PC-3 (cell line): ENCODE measurements around the gene UBE4B. TPM values are rescaled to one million over a fixed set of nuclear protein-coding genes. Genes with fewer than 3 reads are reported as not detected.

ENCODE experiments used
- ATAC-seq: fragments of 200-7000 bp; cut with Tn5 transposase; 2 replicates; pipeline ENCODE4 v1.9.1; 2020; ENCODE audit warnings: mild to moderate bottlenecking, moderate library complexity
- BruUV-seq: library from RNA; stranded (reverse); fragments of 400-500 nt; replicated peaks from 2 replicates; lab custom pipeline; 2021; lab: Mats Ljungman, UMichigan
- CTCF ChIA-PET: fragments of 300-600 bp; sonication (Branson Sonifier 250); formaldehyde crosslinking; loops from one replicate; lab custom pipeline; 2022; ENCODE audit warnings: antibody characterized with exemption; lab: Charles Lee
- POLR2A ChIA-PET: fragments of 300-600 bp; sonication (Branson Sonifier 250); formaldehyde crosslinking; loops from one replicate; lab custom pipeline; 2022; ENCODE audit warnings: antibody characterized with exemption; ENCODE audit not compliant: unreplicated experiment; lab: Charles Lee
- DNase-seq: peaks from one replicate; pipeline ENCODE4 v3.0.0-alpha.2; 2015
- H2AFZ ChIP-seq: fragments of 300-600 bp; sonication (generic); 2 replicates; pipeline ENCODE4 v1.6.0; 2016; ENCODE audit warnings: antibody characterized with exemption, low read length
- H3F3A ChIP-seq: fragments of 300-600 bp; sonication (generic); one replicate; pipeline ENCODE4 v1.6.0; 2017; ENCODE audit warnings: antibody characterized with exemption, low read length, control low read depth, mild to moderate bottlenecking; ENCODE audit not compliant: unreplicated experiment
- H3K27ac ChIP-seq: fragments of 300-600 bp; sonication (generic); 2 replicates; pipeline ENCODE4 v1.5.1; 2016; ENCODE audit warnings: mild to moderate bottlenecking, low read length
- H3K27me3 ChIP-seq: fragments of 300-600 bp; sonication (generic); 2 replicates; pipeline ENCODE4 v1.6.1; 2016; ENCODE audit warnings: low read length, mixed read lengths
- H3K36me3 ChIP-seq: fragments of 300-600 bp; sonication (generic); 2 replicates; pipeline ENCODE4 v1.6.1; 2016; ENCODE audit warnings: low read depth, mixed run types, low read length, mixed read lengths
- H3K4me1 ChIP-seq: fragments of 300-600 bp; sonication (generic); 2 replicates; pipeline ENCODE4 v1.5.1; 2016; ENCODE audit warnings: low read length; ENCODE audit not compliant: insufficient read depth
- H3K4me2 ChIP-seq: fragments of 300-600 bp; sonication (generic); 2 replicates; pipeline ENCODE4 v1.6.0; 2016; ENCODE audit warnings: low read length
- H3K4me3 ChIP-seq: fragments of 300-600 bp; sonication (generic); 2 replicates; pipeline ENCODE4 v1.5.1; 2016; ENCODE audit warnings: mild to moderate bottlenecking, low read length, mixed read lengths
- H3K79me2 ChIP-seq: fragments of 300-600 bp; sonication (generic); 2 replicates; pipeline ENCODE4 v1.6.1; 2017; ENCODE audit warnings: low read length, mixed read lengths
- H3K9ac ChIP-seq: fragments of 300-600 bp; sonication (generic); 2 replicates; pipeline ENCODE4 v1.6.0; 2016; ENCODE audit warnings: mild to moderate bottlenecking, low read length
- H3K9me2 ChIP-seq: fragments of 300-600 bp; sonication (generic); replicated peaks from 2 replicates; pipeline ENCODE4 v1.6.1; 2016; ENCODE audit warnings: mixed run types, low read length, mixed read lengths
- H3K9me3 ChIP-seq: fragments of 300-600 bp; sonication (generic); 2 replicates; pipeline ENCODE4 v1.6.1; 2016; ENCODE audit warnings: low read length, mixed read lengths
- H4K20me1 ChIP-seq: fragments of 300-600 bp; sonication (generic); 2 replicates; pipeline ENCODE4 v1.6.1; 2016; ENCODE audit warnings: low read length, mixed read lengths
- EZH2 ChIP-seq: fragments of 300-600 bp; sonication (generic); IDR thresholded peaks from one replicate; pipeline ENCODE4 v1.6.1; 2017; ENCODE audit warnings: antibody characterized with exemption, mild to moderate bottlenecking, low read length; ENCODE audit not compliant: unreplicated experiment
- EZH2phosphoT487 ChIP-seq: fragments of 300-600 bp; sonication (generic); IDR thresholded peaks from 2 replicates; pipeline ENCODE4 v1.6.1; 2018; ENCODE audit warnings: mild to moderate bottlenecking, antibody characterized with exemption, low read length, borderline replicate concordance
- intact Hi-C: fragments of 100-400 bp; cut with micrococcal nuclease; formaldehyde crosslinking; loops from 2 replicates; pipeline ENCODE4 v1.9.0; 2023
- total RNA-seq: library from RNA; depleted of rRNA; stranded (reverse); fragments of >200 nt; gene quantifications from 2 replicates; pipeline ENCODE4 v1.2.3, GENCODE V29; 2014
- TF ChIP-seq, protein P1 (sequence below): fragments of 300-600 bp; sonication (generic); conservative IDR thresholded peaks from 2 replicates; pipeline ENCODE4 v1.5.1; 2017; ENCODE audit warnings: antibody characterized with exemption, low read depth, mild to moderate bottlenecking, low read length

UBE4B gene
- total RNA-seq, 1 experiment from 2014 or later = 37.9 TPM

GRCh38 chr1:10146391-10146790, 113.6 kb downstream of the UBE4B start:
- ATAC-seq = peak; percentile 37; the same call in 1 of the 2 replicates
- DNase-seq = peak; percentile 39
- Histone ChIP-seq H3F3A (no peaks in the 10 kb centered on the region), H3K79me2 (no peaks in the 10 kb centered on the region), H3K4me1 (no peaks in the 10 kb centered on the region), H3K27me3 (no peaks in the 10 kb centered on the region), H3K9ac (no peak overlapping the region), H2AFZ (no peak overlapping the region), H3K27ac (no peak overlapping the region), H3K36me3 (no peaks in the 10 kb centered on the region; the same call in 1 of the 2 replicates), H3K4me2 (no peak overlapping the region), H3K4me3 (no peak overlapping the region), H3K9me3 (no peaks in the 10 kb centered on the region), H3K9me2 (no peaks in the 10 kb centered on the region), H4K20me1 (no peaks in the 10 kb centered on the region)
- TF ChIP-seq EZH2 = no peak
- no peak for TF ChIP-seq EZH2phosphoT487
- POLR2A ChIA-PET = interaction anchor here (0.5 to 0.7 kb wide), 3 partner anchors 69 to 273 kb away, joined by 3 read pairs; no protein-coding TSS in a partner anchor
- CTCF ChIA-PET = no interaction called here
- no TSS peak for BruUV-seq
- intact Hi-C loops = loop anchor here (10.0 kb wide), 1 partner anchor 362 kb away; no protein-coding TSS in a partner anchor

DNA sequence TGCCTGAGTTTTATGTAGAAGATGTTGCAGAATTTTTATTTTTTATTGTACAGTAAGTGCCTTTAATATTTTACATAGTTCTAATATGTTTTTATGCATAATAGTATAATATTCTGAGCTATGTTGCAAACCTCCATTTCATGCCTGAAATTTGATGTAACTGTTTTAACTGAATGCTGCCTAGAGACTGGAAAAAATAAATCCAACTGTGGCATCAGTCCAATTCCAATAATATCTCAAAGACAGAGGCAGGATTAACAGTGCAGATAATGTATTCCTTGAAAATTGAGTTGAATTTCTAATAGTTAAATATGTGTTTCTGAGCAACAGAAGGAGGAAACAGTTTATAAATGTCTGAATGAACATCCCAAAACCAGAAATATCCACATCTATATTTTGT, 116.5 kb downstream of the UBE4B start:
- Histone ChIP-seq H3K4me2 (no peak overlapping the region), H3K9ac (no peak overlapping the region), H3K27me3 (no peaks in the 10 kb centered on the region), H3K4me1 (no peaks in the 10 kb centered on the region), H3K4me3 (no peak overlapping the region), H3K36me3 (no peaks in the 10 kb centered on the region; the same call in 1 of the 2 replicates), H3K79me2 (no peaks in the 10 kb centered on the region), H3K9me3 (no peaks in the 10 kb centered on the region), H2AFZ (no peak overlapping the region), H4K20me1 (no peaks in the 10 kb centered on the region), H3K27ac (no peak overlapping the region), H3F3A (no peaks in the 10 kb centered on the region), H3K9me2 (no peaks in the 10 kb centered on the region)
- POLR2A ChIA-PET = no interaction called here
- ATAC-seq = no peak
- intact Hi-C loops = loop anchor here (10.0 kb wide), 1 partner anchor 364 kb away; no protein-coding TSS in a partner anchor
- TF ChIP-seq EZH2phosphoT487 (no peak), EZH2 (no peak)
- TF ChIP-seq, protein P1, sequence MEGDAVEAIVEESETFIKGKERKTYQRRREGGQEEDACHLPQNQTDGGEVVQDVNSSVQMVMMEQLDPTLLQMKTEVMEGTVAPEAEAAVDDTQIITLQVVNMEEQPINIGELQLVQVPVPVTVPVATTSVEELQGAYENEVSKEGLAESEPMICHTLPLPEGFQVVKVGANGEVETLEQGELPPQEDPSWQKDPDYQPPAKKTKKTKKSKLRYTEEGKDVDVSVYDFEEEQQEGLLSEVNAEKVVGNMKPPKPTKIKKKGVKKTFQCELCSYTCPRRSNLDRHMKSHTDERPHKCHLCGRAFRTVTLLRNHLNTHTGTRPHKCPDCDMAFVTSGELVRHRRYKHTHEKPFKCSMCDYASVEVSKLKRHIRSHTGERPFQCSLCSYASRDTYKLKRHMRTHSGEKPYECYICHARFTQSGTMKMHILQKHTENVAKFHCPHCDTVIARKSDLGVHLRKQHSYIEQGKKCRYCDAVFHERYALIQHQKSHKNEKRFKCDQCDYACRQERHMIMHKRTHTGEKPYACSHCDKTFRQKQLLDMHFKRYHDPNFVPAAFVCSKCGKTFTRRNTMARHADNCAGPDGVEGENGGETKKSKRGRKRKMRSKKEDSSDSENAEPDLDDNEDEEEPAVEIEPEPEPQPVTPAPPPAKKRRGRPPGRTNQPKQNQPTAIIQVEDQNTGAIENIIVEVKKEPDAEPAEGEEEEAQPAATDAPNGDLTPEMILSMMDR = no peak
- BruUV-seq = no TSS peak
- no peak for DNase-seq
- CTCF ChIA-PET = no interaction called here

- H3K36me3 ChIP-seq = no peaks in the 10 kb centered on the region; the same call in none of the 2 replicates
- no peaks in the 10 kb centered on the region for H4K20me1 ChIP-seq
- no peaks in the 10 kb centered on the region for H3K9me2 ChIP-seq
- DNase-seq = peak; percentile 60
- H3K4me1 ChIP-seq = no peaks in the 10 kb centered on the region
- peak; percentile 45; the same call in 1 of the 2 replicates for ATAC-seq
- H3K9me3 ChIP-seq = no peaks in the 10 kb centered on the region
- no peak overlapping the region for H2AFZ ChIP-seq
- intact Hi-C loops = loop anchor here (10.0 kb wide), 1 partner anchor 208 kb away; the partner anchor contains the start of genes LZIC and NMNAT1
- H3K27me3 ChIP-seq = no peaks in the 10 kb centered on the region
- ChIA-PET POLR2A (no interaction called here), CTCF (interaction anchor here (0.7 kb wide), 3 partner anchors 18 to 203 kb away, joined by 3 read pairs; no protein-coding TSS in a partner anchor)
- no TSS peak for BruUV-seq
- no peak overlapping the region for H3K27ac ChIP-seq
- no peak for TF ChIP-seq EZH2
- TF ChIP-seq, protein P1 = peak; percentile 76
- no peaks in the 10 kb centered on the region for H3K79me2 ChIP-seq
- no peak overlapping the region for H3K4me3 ChIP-seq
- no peak overlapping the region for H3K9ac ChIP-seq
- no peak overlapping the region for H3K4me2 ChIP-seq
- no peaks in the 10 kb centered on the region for H3F3A ChIP-seq
These were observed 120.0 kb downstream of the UBE4B start for GRCh38 chr1:10152709-10153284.
